SU-DHL-6 (cell line): Measurements from ENCODE around the gene HOXB5.

Experiments used
- H2AFZ ChIP-seq: fragments of 200-600 bp; sonication (generic); 2 replicates; pipeline ENCODE4 v1.6.1; 2014; ENCODE audit warnings: low read depth, mild to moderate bottlenecking, moderate library complexity, mixed read lengths, antibody characterized with exemption, low read length; ENCODE audit not compliant: severe bottlenecking
- H3F3A ChIP-seq: fragments of 200-600 bp; shearing (Covaris generic); 2 replicates; pipeline ENCODE4 v1.6.0; 2016; ENCODE audit warnings: antibody characterized with exemption, mild to moderate bottlenecking; ENCODE audit not compliant: insufficient read depth
- H3K27ac ChIP-seq: fragments of 200-600 bp; sonication (generic); 2 replicates; pipeline ENCODE4 v1.5.1; 2016; ENCODE audit warnings: low read depth, mild to moderate bottlenecking, low read length, moderate library complexity, mixed read lengths
- H3K27me3 ChIP-seq: fragments of 200-600 bp; sonication (generic), shearing (Covaris generic); 2 replicates; pipeline ENCODE4 v1.6.0; 2014; ENCODE audit warnings: mild to moderate bottlenecking, low read length
- H3K36me3 ChIP-seq: fragments of 200-600 bp; sonication (generic); 2 replicates; pipeline ENCODE4 v1.6.1; 2014; ENCODE audit warnings: mild to moderate bottlenecking, low read length, mixed read lengths
- H3K4me2 ChIP-seq: fragments of 300-600, 200-600 bp; shearing (Covaris generic), sonication (generic); 2 replicates; pipeline ENCODE4 v1.6.0; 2014; ENCODE audit warnings: low read length, low read depth, mild to moderate bottlenecking; ENCODE audit not compliant: poor library complexity, severe bottlenecking
- H3K4me3 ChIP-seq: fragments of 200-600 bp; sonication (generic); 2 replicates; pipeline ENCODE4 v1.5.1; 2014; ENCODE audit warnings: antibody characterized with exemption, low read length, mild to moderate bottlenecking, mixed read lengths; ENCODE audit not compliant: insufficient read depth, poor library complexity, severe bottlenecking
- H3K79me2 ChIP-seq: fragments of 200-600 bp; sonication (generic); 2 replicates; pipeline ENCODE4 v1.6.1; 2014; ENCODE audit warnings: mild to moderate bottlenecking, low read length, moderate library complexity; ENCODE audit not compliant: insufficient read depth
- H3K9ac ChIP-seq: fragments of 200-600 bp; sonication (generic); 2 replicates; pipeline ENCODE4 v1.7.0; 2014; ENCODE audit warnings: mild to moderate bottlenecking, low read length
- H3K9me2 ChIP-seq: fragments of 200-600 bp; sonication (generic); replicated peaks from 2 replicates; pipeline ENCODE4 v1.6.1; 2014; ENCODE audit warnings: low read length; ENCODE audit not compliant: insufficient read depth
- H3K9me3 ChIP-seq: fragments of 200-600 bp; sonication (generic); 2 replicates; pipeline ENCODE4 v1.6.1; 2014; ENCODE audit warnings: low read length, mixed read lengths; ENCODE audit not compliant: insufficient read depth
- H4K20me1 ChIP-seq: fragments of 200-600 bp; sonication (generic); 2 replicates; pipeline ENCODE4 v1.6.1; 2014; ENCODE audit warnings: low read depth, mild to moderate bottlenecking, antibody characterized with exemption, low read length, moderate library complexity, mixed read lengths
- EZH2phosphoT487 ChIP-seq: fragments of 200-600 bp; sonication (generic), shearing (Covaris generic); conservative IDR thresholded peaks from 2 replicates; pipeline ENCODE4 v1.6.1; 2018; ENCODE audit warnings: mild to moderate bottlenecking, antibody characterized with exemption, low read length, moderate library complexity, mixed read lengths
- TF ChIP-seq, protein P1 (sequence below): fragments of 200-600 bp; sonication (generic); IDR thresholded peaks from one replicate; pipeline ENCODE4 v1.5.1; 2017; ENCODE audit warnings: antibody characterized with exemption, mild to moderate bottlenecking, low read length, moderate library complexity; ENCODE audit not compliant: insufficient read depth, poor library complexity, severe bottlenecking

The HOXB5 gene

DNA sequence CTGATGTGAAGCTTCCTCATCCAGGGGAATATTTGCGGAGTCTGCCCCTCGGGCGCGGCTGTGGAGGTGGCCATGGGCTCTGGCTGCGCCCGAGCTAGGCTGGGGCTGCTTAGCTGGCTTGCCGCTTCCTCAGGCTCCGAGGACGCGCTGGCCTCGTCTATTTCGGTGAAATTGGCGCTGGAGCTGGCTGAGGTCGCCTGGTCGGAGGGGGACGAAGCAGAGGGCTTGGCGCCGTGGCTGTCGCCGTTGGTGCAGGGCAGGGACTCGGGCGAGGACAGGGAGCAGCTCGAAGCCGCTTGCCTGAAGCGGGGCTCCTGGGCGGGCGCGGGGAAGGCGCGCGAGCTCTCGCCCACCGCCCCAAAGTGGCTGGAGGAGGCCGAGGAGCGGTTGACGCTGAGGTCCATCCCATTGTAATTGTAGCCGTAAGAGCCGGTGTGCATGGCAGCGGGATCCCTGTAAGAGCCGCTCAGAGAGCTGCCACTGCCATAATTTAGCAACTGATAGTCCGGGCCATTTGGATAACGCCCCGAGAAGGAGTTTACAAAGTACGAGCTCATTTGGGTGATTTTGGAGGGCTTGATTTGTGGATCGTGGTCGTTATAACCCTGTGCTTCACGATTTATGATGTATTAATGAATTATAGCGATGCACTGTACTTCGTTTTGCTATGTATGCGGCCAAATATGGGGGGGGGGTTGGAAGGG, at the start of gene HOXB5:
Gene HOXB5, minus strand, starts transcription at position 654 of the 704 bp plus-strand sequence. Its CDS starts 97 bp downstream, at position 557.
- Histone ChIP-seq H3K4me3 (no peak within 1 kb of the TSS), H3K27ac (no peak within 1 kb of the TSS), H3K9me3 (no peaks in the 10 kb centered on the region), H4K20me1 (no peaks in the 10 kb centered on the region), H3K79me2 (no peaks in the 10 kb centered on the region), H3K27me3 (no peaks in the 10 kb centered on the region), H3K9me2 (no peaks in the 10 kb centered on the region), H3K9ac (no peak within 1 kb of the TSS), H2AFZ (no peak within 1 kb of the TSS), H3K4me2 (no peak within 1 kb of the TSS), H3K36me3 (no peaks in the 10 kb centered on the region), H3F3A (no peaks in the 10 kb centered on the region)
- TF ChIP-seq, protein P1, sequence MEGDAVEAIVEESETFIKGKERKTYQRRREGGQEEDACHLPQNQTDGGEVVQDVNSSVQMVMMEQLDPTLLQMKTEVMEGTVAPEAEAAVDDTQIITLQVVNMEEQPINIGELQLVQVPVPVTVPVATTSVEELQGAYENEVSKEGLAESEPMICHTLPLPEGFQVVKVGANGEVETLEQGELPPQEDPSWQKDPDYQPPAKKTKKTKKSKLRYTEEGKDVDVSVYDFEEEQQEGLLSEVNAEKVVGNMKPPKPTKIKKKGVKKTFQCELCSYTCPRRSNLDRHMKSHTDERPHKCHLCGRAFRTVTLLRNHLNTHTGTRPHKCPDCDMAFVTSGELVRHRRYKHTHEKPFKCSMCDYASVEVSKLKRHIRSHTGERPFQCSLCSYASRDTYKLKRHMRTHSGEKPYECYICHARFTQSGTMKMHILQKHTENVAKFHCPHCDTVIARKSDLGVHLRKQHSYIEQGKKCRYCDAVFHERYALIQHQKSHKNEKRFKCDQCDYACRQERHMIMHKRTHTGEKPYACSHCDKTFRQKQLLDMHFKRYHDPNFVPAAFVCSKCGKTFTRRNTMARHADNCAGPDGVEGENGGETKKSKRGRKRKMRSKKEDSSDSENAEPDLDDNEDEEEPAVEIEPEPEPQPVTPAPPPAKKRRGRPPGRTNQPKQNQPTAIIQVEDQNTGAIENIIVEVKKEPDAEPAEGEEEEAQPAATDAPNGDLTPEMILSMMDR, result no peak
- no peak for TF ChIP-seq EZH2phosphoT487

DNA sequence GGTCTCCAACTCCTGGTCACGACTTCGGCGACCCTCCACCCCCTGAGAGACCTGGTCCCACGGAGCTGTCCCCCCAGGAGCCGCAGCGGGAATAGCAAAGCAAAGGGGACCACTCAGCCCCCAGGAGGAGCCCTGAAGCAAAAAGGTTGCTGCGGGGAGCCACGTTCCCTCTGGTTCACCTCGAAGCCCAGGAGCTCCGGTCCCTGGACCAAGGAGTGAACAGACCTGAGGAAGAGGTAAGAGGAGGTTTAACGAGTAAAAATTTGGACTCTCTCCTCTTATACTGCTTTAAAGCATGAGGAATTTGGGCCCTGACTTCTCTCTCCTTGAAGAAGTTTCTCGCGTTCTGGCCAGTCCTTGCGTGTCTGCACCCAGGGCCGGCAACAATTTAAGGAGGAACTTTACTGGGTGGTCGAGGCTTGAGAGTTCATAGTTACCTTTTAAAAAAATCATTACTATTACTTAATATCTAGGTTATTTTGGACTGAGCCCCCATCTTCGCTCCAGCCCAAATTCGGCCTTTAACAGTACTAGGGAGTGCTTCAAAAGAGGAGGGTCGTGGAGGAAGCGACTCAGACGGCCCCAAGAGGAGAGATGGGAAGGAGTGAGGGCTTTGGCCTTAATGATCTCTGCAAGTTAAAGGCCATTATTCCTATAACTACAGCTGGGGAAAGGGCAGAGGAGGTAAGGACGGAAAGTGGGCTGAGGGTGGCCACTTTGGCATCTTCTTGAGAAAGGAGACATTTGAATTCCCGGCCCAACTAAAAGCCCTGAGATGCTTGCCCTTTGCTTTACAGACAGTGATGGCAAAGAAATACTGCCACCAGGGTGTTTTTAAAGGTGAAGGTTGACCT, 49.5 kb upstream of the HOXB5 start:
- H3K79me2 ChIP-seq, result no peaks in the 10 kb centered on the region
- no peaks in the 10 kb centered on the region for H3F3A ChIP-seq
- H4K20me1 ChIP-seq, result no peaks in the 10 kb centered on the region
- H3K4me2 ChIP-seq, result no peak overlapping the region
- no peaks in the 10 kb centered on the region for H3K9me2 ChIP-seq
- no peaks in the 10 kb centered on the region for H3K36me3 ChIP-seq
- H3K27me3 ChIP-seq, result no peaks in the 10 kb centered on the region
- H3K4me3 ChIP-seq, result no peak overlapping the region
- TF ChIP-seq, protein P1, result no peak
- H3K27ac ChIP-seq, result no peak overlapping the region
- no peaks in the 10 kb centered on the region for H3K9me3 ChIP-seq
- H3K9ac ChIP-seq, result no peak overlapping the region
- H2AFZ ChIP-seq, result no peak overlapping the region

DNA sequence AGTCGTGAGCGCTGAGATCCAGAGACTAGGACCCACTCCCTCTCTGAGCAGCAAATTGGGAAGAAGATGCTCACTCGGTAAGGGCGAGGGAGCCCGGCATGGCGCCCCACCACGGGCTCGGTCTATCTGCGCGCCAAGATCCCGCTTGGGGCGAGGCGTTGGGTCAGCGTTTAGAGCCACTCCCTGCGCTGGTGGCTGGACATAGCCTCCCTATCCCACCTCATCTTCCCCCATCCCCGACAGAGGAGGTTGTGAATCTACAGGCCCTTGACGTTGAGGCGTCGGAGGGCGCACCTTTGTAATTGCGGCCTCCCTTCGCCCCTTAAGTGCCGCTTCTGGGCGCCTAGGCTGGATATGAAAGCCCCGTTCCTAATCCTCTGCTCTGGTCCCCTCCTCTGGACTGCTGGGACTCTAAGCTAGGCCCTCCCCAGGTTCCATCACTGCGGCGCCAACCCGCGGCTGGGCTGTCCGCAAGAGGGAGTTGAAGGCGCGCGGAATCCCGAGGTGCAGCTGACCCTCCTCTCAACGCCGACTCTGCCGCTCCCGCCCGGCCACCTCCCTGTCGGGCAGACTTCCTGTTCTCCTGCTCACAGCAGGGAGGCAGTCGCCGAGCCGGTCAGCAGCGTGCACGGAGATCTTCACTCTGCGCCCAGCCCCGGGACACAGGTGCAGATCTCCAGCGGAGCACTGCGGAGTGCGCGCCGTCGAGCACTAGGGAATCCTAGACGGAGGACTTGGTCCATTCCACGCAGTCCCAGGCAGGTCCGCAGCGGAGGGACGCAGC, 48.7 kb upstream of the HOXB5 start:
- Histone ChIP-seq H3K79me2 (no peaks in the 10 kb centered on the region), H3K27ac (no peak overlapping the region), H3K27me3 (no peaks in the 10 kb centered on the region), H3F3A (no peaks in the 10 kb centered on the region), H3K4me3 (no peak overlapping the region), H4K20me1 (no peaks in the 10 kb centered on the region), H3K9me2 (no peaks in the 10 kb centered on the region), H3K9me3 (no peaks in the 10 kb centered on the region), H3K4me2 (no peak overlapping the region), H3K36me3 (no peaks in the 10 kb centered on the region), H2AFZ (no peak overlapping the region), H3K9ac (no peak overlapping the region)
- no peak for TF ChIP-seq EZH2phosphoT487
- TF ChIP-seq, protein P1, result no peak
